ENCODE data around the gene GYPA.

Gene GYPA

DNA sequence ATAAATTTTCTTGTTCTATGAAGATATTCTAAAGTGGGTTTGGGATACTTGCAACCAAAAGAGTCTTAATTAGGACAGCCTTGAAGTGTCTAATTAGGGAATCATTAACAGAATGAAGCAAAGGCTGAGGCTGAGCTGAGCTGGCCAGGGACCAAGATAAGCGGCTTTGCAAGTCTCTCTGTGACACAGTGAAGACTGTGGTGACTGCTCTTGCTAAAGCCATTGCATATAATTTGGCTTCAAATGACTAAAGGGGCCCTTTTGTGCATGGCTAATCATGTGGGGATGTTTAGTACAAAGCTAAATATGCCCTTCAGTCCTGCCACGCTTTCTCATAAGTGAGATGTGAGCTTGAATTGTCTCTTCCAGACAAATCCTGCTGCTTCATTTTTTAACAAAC lies 31.2 kb upstream of the GYPA start (continued):
- TF ChIP-seq ZSCAN23 (tag by site-specific recombination; IDR thresholded peaks at IDR 0.05) (no peak), ZNF561 (tag by site-specific recombination; IDR thresholded peaks at IDR 0.05; ENCODE audit: borderline replicate concordance) (no peak), ZNF214 (tag by site-specific recombination; IDR thresholded peaks at IDR 0.05; ENCODE audit: borderline replicate concordance) (no peak), ZNF398 (tag by site-specific recombination; IDR thresholded peaks at IDR 0.05) (no peak), KLF8 (tag by site-specific recombination; IDR thresholded peaks at IDR 0.05) (no peak), ZNF777 (tag by site-specific recombination; IDR thresholded peaks at IDR 0.05; ENCODE audit: borderline replicate concordance) (no peak)

DNA sequence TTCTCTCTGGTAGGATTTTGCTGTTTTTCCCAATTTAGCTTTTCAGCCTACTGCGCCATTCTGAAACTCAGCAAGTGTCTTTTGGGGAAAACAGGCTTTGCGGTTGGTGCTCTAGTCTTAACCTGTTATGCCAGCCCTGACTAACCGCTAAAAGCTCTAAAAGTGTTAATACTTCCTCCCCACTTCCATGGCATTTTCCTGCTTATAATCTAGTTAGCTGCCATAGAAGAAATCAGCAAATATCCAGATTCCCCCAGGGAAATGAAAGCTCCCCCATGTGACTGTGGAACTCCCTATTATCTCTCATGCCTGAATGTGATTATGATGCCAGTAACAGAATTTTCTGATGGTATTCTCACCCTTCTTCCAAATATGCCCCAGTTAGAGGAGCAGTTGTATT lies 28.7 kb upstream of the GYPA start:
- H3K4me1 ChIP-seq (ENCODE audit: control insufficient read depth, insufficient read depth, low read length), result no peaks in the 10 kb centered on the region

DNA sequence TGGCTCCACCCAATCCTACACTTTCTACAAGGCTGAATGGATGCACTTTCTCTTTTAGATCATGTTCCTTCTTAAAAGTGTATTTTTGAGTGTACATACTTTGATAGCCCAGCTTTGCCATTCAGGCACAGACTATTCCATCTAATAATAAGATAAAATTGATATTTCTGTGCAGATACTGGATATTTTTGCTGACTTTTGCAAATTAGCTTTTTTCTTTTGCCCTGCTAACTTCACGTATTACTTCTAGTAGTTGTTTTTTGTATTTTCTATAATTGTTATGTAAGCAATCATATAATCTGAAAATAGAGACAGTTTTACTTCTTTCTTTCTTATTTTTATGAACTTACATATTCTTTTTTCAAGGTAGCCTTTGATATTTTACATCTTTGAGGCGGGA lies 13.5 kb upstream of the GYPA start:
- H3K4me3 ChIP-seq (ENCODE audit: low read depth, low read length), result no peak overlapping the region
- no peak overlapping the region for H3K27ac ChIP-seq (ENCODE audit: extremely low read depth, low read depth, low read length)
- POLR2A ChIA-PET, result no interaction called here
- H3K36me3 ChIP-seq (ENCODE audit: control insufficient read depth in 2 of 2, insufficient read depth in 1 of 2, low read length in 2 of 2), result no peaks in the 10 kb centered on the region
- CTCF ChIA-PET, result no interaction called here
- TF ChIP-seq ZBTB17 (tag by site-specific recombination; IDR thresholded peaks at IDR 0.05) (no peak), ZBTB48 (tag by site-specific recombination; IDR thresholded peaks at IDR 0.05) (no peak), PBX3 (CRISPR knock-in tag; IDR thresholded peaks at IDR 0.05) (no peak), ZNF626 (tag by site-specific recombination; IDR thresholded peaks at IDR 0.05) (no peak), ZNF510 (tag by site-specific recombination; IDR thresholded peaks at IDR 0.05; ENCODE audit: insufficient replicate concordance) (no peak), ZNF639 (tag by site-specific recombination; IDR thresholded peaks at IDR 0.05) (no peak), SCRT1 (tag by site-specific recombination; IDR thresholded peaks at IDR 0.05; ENCODE audit: borderline replicate concordance) (no peak)
- TF ChIP-seq, protein P1, sequence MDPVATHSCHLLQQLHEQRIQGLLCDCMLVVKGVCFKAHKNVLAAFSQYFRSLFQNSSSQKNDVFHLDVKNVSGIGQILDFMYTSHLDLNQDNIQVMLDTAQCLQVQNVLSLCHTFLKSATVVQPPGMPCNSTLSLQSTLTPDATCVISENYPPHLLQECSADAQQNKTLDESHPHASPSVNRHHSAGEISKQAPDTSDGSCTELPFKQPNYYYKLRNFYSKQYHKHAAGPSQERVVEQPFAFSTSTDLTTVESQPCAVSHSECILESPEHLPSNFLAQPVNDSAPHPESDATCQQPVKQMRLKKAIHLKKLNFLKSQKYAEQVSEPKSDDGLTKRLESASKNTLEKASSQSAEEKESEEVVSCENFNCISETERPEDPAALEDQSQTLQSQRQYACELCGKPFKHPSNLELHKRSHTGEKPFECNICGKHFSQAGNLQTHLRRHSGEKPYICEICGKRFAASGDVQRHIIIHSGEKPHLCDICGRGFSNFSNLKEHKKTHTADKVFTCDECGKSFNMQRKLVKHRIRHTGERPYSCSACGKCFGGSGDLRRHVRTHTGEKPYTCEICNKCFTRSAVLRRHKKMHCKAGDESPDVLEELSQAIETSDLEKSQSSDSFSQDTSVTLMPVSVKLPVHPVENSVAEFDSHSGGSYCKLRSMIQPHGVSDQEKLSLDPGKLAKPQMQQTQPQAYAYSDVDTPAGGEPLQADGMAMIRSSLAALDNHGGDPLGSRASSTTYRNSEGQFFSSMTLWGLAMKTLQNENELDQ (tag by site-specific recombination; IDR thresholded peaks at IDR 0.05; ENCODE audit: low read depth), result no peak
- TF ChIP-seq, protein P2, sequence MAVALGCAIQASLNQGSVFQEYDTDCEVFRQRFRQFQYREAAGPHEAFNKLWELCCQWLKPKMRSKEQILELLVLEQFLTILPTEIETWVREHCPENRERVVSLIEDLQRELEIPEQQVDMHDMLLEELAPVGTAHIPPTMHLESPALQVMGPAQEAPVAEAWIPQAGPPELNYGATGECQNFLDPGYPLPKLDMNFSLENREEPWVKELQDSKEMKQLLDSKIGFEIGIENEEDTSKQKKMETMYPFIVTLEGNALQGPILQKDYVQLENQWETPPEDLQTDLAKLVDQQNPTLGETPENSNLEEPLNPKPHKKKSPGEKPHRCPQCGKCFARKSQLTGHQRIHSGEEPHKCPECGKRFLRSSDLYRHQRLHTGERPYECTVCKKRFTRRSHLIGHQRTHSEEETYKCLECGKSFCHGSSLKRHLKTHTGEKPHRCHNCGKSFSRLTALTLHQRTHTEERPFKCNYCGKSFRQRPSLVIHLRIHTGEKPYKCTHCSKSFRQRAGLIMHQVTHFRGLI (tag by site-specific recombination; IDR thresholded peaks at IDR 0.05), result no peak
- H3K4me1 ChIP-seq (ENCODE audit: control insufficient read depth, insufficient read depth, low read length), result no peaks in the 10 kb centered on the region
- no peaks in the 10 kb centered on the region for H3K9me3 ChIP-seq (ENCODE audit: control insufficient read depth, insufficient read depth, low read depth, low read length)

More for the DNA sequence above, 28.7 kb upstream of the GYPA start:
- ChIA-PET CTCF (interaction anchor here (0.6 kb wide), 1 partner anchor 11 kb away, joined by 4 read pairs; no protein-coding TSS in a partner anchor), POLR2A (no interaction called here)
- Histone ChIP-seq H3K9me3 (ENCODE audit: control insufficient read depth, insufficient read depth, low read depth, low read length) (no peaks in the 10 kb centered on the region), H3K36me3 (ENCODE audit: control insufficient read depth in 2 of 2, insufficient read depth in 1 of 2, low read length in 2 of 2) (no peaks in the 10 kb centered on the region), H3K27ac (ENCODE audit: extremely low read depth, low read depth, low read length) (no peak overlapping the region), H3K4me3 (ENCODE audit: low read depth, low read length) (no peak overlapping the region)
- no peak for TF ChIP-seq ZSCAN30 (tag by site-specific recombination; IDR thresholded peaks at IDR 0.05)
- TF ChIP-seq ZNF488 (tag by site-specific recombination; IDR thresholded peaks at IDR 0.05), result no peak
- TF ChIP-seq WT1 (tag by site-specific recombination; IDR thresholded peaks at IDR 0.05), result no peak
- no peak for TF ChIP-seq ZNF776 (tag by site-specific recombination; IDR thresholded peaks at IDR 0.05; ENCODE audit: borderline replicate concordance)
